Adipocyte (in vitro differentiated cells): ENCODE results near the gene KLC3.
A peak's percentile ranks its signal among the peaks of the same experiment; 100 is the strongest.
"Not testable (repeated sequence)": the region's sequence is repeated elsewhere in the genome, so short reads cannot be mapped to it uniquely, and the experiment has no call there.

Source experiments
- DNase-seq: peaks from one replicate; pipeline ENCODE4 v3.0.0-alpha.2; 2015; ENCODE audit warnings: low read depth
- H3K27me3 ChIP-seq: replicated peaks from 2 replicates; pipeline ENCODE4 v1.7.0; 2013; ENCODE audit warnings: mild to moderate bottlenecking, low read length, moderate library complexity; ENCODE audit not compliant: control insufficient read depth, insufficient read depth
- H3K36me3 ChIP-seq: 2 replicates; pipeline ENCODE4 v1.7.0; 2013; ENCODE audit warnings: low read length, mild to moderate bottlenecking, moderate library complexity; ENCODE audit not compliant: control insufficient read depth, insufficient read depth, severe bottlenecking
- H3K4me1 ChIP-seq: 2 replicates; pipeline ENCODE4 v1.7.0; 2013; ENCODE audit warnings: mild to moderate bottlenecking, low read length, moderate library complexity; ENCODE audit not compliant: control insufficient read depth, insufficient read depth
- H3K4me3 ChIP-seq: 2 replicates; pipeline ENCODE4 v1.7.0; 2013; ENCODE audit warnings: mild to moderate bottlenecking, low read length, moderate library complexity
- H3K9ac ChIP-seq: 2 replicates; pipeline ENCODE4 v1.7.0; 2013; ENCODE audit warnings: mild to moderate bottlenecking, low read length, moderate library complexity
- H3K9me3 ChIP-seq: 2 replicates; pipeline ENCODE4 v1.7.0; 2013; ENCODE audit warnings: mild to moderate bottlenecking, low read length, moderate library complexity; ENCODE audit not compliant: control insufficient read depth

KLC3 gene

DNA sequence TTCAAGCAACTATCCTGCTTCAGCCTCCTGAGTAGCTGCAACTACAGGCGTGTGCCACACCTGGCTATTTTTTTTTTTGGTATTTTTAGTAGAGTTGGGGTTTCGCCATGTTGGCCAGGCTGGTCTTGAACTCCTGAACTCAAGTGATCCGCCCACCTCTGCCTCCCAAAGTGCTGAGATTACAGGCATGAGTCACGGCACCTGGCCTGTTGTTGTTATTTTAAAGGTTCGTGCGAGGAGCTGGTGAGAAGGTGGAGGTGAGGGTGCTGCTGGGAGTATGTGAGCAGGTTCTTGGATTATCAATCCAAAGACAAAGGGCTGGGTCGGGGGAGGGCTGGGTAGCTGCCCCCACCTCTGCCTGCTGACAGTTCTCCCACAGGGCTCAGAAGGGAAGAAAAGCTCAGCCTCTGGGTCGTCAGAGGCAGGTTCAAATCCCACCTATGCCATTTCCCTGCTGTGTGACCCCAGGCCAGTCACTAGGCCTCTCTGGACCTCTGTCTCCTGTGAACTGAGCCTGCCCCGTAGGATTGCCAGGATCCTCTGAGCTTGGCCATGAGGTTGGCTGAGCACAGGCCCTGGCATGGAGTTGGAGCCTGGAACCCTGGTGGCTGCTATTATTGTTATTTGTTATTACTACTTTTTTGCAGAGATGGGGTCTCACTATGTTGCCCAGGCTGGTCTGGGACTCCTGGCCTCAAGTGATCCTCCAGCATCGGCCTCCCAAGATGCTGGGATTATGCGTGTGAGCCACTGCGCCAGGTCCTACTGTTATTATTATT lies 19.4 kb upstream of the KLC3 start:
- Histone ChIP-seq H3K4me3 (no peak overlapping the region), H3K27me3 (peaks cover 37% of the 10 kb centered on the region), H3K36me3 (no peaks in the 10 kb centered on the region), H3K4me1 (no peaks in the 10 kb centered on the region), H3K9me3 (no peaks in the 10 kb centered on the region), H3K9ac (no peak overlapping the region)
- DNase-seq: no peak

DNA sequence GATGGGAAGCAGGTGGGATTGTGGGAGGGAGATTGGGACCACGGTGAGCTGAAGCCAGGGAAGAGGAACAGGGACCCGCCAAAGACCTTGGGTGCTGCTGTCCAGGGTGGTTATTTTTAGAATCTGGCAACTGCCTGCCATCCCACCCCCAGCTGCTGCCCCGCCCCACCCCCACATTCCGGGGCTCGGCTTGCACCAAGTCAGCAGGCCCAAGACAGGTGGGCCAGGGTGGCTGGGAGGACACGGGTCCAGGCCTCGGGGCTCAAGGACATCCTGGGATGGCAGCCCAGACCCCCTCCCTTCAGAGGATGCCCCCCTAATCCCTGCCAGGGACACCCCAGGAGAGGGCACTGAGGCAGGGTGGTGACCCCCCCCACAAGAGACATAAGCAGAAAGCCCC lies 18.7 kb upstream of the KLC3 start:
- H3K9me3 ChIP-seq: no peaks in the 10 kb centered on the region
- peaks cover 31% of the 10 kb centered on the region for H3K27me3 ChIP-seq
- H3K36me3 ChIP-seq: no peaks in the 10 kb centered on the region
- DNase-seq: no peak
- H3K4me3 ChIP-seq: no peak overlapping the region
- no peaks in the 10 kb centered on the region for H3K4me1 ChIP-seq
- no peak overlapping the region for H3K9ac ChIP-seq

DNA sequence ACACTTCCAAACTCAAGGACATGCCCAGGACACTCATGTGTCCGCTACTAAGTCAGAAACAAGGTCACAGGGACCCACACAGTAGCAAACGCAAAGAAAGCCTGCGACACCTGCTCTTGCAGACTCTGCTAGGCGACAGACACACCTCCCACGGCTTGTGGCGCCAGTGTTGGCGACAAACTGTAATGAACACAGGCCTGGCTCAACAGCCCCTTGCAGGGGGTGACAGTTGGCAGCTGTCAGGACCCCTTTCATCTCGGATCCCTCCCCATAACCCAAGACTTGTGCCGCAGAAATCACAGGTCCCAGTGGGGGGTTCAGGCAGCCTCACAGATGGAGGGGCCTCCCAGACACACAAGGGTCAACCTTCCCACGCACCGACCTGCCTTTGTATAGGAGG lies 18.2 kb upstream of the KLC3 start:
- H3K27me3 ChIP-seq: peaks cover 29% of the 10 kb centered on the region
- H3K36me3 ChIP-seq: no peaks in the 10 kb centered on the region
- no peaks in the 10 kb centered on the region for H3K4me1 ChIP-seq
- H3K4me3 ChIP-seq: no peak overlapping the region
- no peaks in the 10 kb centered on the region for H3K9me3 ChIP-seq
- DNase-seq: no peak
- H3K9ac ChIP-seq: no peak overlapping the region

GRCh38 chr19:45322744-45323281 lies 17.7 kb upstream of the KLC3 start, which contains the start of gene CKM:
Gene CKM, minus strand, starts transcription at chr19:45322875. Its CDS starts 3,162 bp downstream, at chr19:45319713.
- no peak within 1 kb of the TSS for H3K9ac ChIP-seq
- no peaks in the 10 kb centered on the region for H3K4me1 ChIP-seq
- H3K4me3 ChIP-seq: peak within 1 kb of the TSS; percentile 33
- no peak for DNase-seq
- no peaks in the 10 kb centered on the region for H3K36me3 ChIP-seq
- H3K27me3 ChIP-seq: peaks cover 25% of the 10 kb centered on the region
- H3K9me3 ChIP-seq: no peaks in the 10 kb centered on the region

DNA sequence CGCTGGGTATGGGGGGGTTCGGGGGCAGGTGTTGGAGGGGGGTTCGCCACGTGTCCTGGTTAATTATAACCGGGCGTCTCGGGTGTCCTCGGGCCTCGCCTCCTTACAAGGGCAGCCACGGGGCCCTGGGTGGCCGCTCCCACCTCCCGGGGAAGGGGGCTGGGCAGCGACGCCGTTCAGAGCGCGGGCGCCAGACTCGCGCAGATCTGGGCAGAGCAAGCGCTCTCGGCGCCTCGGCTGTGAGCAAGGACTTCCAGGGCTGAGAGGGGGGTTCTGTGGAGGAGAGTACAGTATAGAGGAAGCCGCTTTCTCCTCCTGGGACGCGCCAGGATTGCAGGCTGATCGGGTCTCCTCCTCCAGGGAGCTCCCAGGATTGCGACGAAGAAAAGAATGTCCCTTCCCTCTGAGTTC lies 16.9 kb upstream of the KLC3 start:
- Histone ChIP-seq H3K36me3 (no peaks in the 10 kb centered on the region), H3K9ac (no peak overlapping the region), H3K4me1 (peaks cover 2% of the 10 kb centered on the region), H3K4me3 (peak overlapping the region; percentile 33), H3K27me3 (peaks cover 20% of the 10 kb centered on the region), H3K9me3 (no peaks in the 10 kb centered on the region)
- peak; percentile 48 for DNase-seq

DNA sequence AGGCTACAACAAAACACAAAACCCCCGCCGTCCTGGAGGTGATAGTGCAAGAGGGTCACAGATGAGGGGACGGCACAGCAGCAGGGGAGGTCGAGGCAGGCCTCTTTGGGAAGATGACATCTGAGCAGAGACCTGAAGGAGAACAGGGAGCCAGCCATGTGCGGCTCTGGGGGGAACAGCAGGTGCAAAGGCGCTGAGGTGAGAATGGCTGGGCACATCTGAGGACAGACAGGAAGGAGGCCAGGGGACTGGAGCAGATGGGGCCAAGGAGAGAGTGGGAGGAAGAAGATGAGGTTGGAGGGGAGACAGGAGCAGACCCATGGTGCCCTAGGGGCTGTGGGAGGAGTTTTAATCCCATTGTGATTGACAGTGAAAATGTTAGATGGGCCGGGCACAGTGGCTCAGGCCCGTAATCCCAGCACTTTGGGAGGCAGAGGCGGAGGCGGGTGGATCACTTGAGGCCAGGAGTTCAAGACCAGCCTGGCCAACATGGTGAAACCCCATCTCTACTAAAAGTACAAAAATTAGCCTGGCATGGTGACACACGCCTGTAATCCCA lies 16.1 kb upstream of the KLC3 start:
- Histone ChIP-seq H3K27me3 (peaks cover 18% of the 10 kb centered on the region), H3K4me3 (no peak overlapping the region), H3K36me3 (no peaks in the 10 kb centered on the region), H3K9ac (no peak overlapping the region), H3K4me1 (peaks cover 2% of the 10 kb centered on the region), H3K9me3 (no peaks in the 10 kb centered on the region)
- DNase-seq: no peak

- no peak for DNase-seq
- no peak overlapping the region for H3K4me3 ChIP-seq
Observed at GRCh38 chr19:45327404-45328143, 13.0 kb upstream of the KLC3 start.

GRCh38 chr19:45331411-45331810 lies 9.1 kb upstream of the KLC3 start:
- peaks cover 2% of the 10 kb centered on the region for H3K4me1 ChIP-seq
- no peaks in the 10 kb centered on the region for H3K36me3 ChIP-seq
- no peaks in the 10 kb centered on the region for H3K9me3 ChIP-seq
- no peak for DNase-seq
- H3K27me3 ChIP-seq: no peaks in the 10 kb centered on the region
- no peak overlapping the region for H3K4me3 ChIP-seq
- H3K9ac ChIP-seq: no peak overlapping the region

More at GRCh38 chr19:45327404-45328143, 13.0 kb upstream of the KLC3 start:
- Histone ChIP-seq H3K4me1 (peaks cover 2% of the 10 kb centered on the region), H3K9ac (no peak overlapping the region), H3K9me3 (no peaks in the 10 kb centered on the region), H3K36me3 (no peaks in the 10 kb centered on the region), H3K27me3 (peaks cover 18% of the 10 kb centered on the region)

DNA sequence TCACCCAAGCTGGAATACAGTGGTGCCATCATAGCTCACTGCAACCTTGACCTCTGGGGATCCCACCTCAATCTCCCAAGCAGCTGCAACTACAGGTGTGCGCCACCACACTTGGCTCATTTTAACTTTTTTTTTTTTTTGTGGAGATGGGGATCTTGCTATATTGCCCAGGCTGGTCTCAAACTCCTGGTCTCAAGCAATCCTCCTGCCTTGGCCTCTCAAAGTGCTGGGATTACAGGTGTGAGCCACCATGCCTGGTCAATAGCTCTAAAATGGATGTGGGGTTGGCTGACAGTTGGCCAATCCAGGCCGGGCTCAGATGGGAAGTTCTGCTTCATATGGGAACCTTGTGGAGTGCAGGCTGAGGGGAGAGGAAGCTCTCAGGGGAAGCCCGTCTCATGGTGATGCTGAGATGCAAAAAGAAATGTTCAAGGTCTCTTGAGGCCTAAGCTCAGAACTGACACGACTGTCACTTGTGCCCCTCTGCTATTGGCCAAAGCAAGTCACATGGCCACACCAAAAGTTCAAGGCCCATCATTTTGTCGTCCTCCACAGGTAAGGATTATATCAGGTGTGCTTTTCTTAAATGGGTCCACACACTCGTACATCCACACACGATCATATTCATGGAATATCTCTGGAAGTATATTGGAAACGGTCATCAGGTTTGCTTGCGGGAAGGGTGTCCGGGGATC lies 6.8 kb upstream of the KLC3 start:
- Histone ChIP-seq H3K27me3 (no peaks in the 10 kb centered on the region), H3K9ac (no peak overlapping the region), H3K9me3 (no peaks in the 10 kb centered on the region), H3K4me1 (no peaks in the 10 kb centered on the region), H3K4me3 (no peak overlapping the region), H3K36me3 (no peaks in the 10 kb centered on the region)
- no peak for DNase-seq

DNA sequence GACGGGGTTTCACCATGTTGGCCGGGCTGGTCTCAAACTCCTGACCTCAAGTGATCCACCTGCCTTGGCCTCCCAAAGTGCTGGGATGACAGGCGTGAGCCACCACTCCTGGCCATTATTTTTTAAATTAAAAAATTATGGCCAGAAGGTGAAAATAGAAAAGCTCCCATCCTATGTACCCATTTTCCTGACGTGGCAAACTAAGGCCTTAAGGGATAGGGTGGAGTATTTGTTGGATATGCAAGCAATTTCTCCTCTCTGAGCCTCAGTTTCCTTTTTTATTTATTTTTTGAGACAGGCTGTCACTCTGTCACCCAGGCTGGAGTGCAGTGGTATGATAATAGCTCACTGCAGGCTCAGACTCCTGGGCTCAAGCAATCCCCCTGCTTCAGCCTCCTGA lies 5.7 kb upstream of the KLC3 start:
- not testable (repeated sequence) for H3K4me1 ChIP-seq, H3K9ac ChIP-seq, H3K27me3 ChIP-seq, H3K9me3 ChIP-seq, DNase-seq, H3K4me3 ChIP-seq, H3K36me3 ChIP-seq
